HepG2 (cell line): Measurements from ENCODE around the gene MAN1A2. TPM values are rescaled to one million over a fixed set of nuclear protein-coding genes. Genes with fewer than 3 reads are reported as not detected.
A peak's percentile ranks its signal among the peaks of the same experiment; 100 is the strongest.

Source experiments
- AFF4 ChIP-seq: sonication (generic); formaldehyde crosslinking; IDR thresholded peaks from 2 replicates; pipeline ENCODE4 v1.4.0; 2020; ENCODE audit warnings: missing genetic modification reagents
- DPF2 ChIP-seq: sonication (generic); formaldehyde crosslinking; IDR thresholded peaks from 2 replicates; pipeline ENCODE4 v1.4.0; 2020; ENCODE audit warnings: mild to moderate bottlenecking, low read depth, missing genetic modification reagents, borderline replicate concordance
- HNF4A ChIP-seq: sonication (generic); formaldehyde crosslinking; IDR thresholded peaks from 2 replicates; pipeline ENCODE4 v1.4.0; 2020; ENCODE audit warnings: missing genetic modification reagents
- MYPOP ChIP-seq: sonication (generic); formaldehyde crosslinking; IDR thresholded peaks from 2 replicates; pipeline ENCODE4 v1.8.1; 2023; ENCODE audit warnings: mild to moderate bottlenecking, moderate library complexity, missing genetic modification reagents
- NRL ChIP-seq: sonication (generic); formaldehyde crosslinking; IDR thresholded peaks from 2 replicates; pipeline ENCODE4 v1.5.0; 2020; ENCODE audit warnings: missing genetic modification reagents, mild to moderate bottlenecking, moderate library complexity, borderline replicate concordance
- PCBP1 ChIP-seq: fragments of 200-400 bp; formaldehyde crosslinking; IDR thresholded peaks from 2 replicates; pipeline ENCODE4 v1.6.1; 2017; ENCODE audit warnings: mild to moderate bottlenecking, low read depth, low read length, borderline replicate concordance
- POLR2G ChIP-seq: fragments of 200-400 bp; formaldehyde crosslinking; IDR thresholded peaks from 2 replicates; pipeline ENCODE4 v1.6.1; 2018; ENCODE audit warnings: mild to moderate bottlenecking, low read depth, low read length, moderate library complexity
- PTBP1 ChIP-seq: fragments of 200-400 bp; formaldehyde crosslinking; IDR thresholded peaks from 2 replicates; pipeline ENCODE4 v1.6.1; 2018; ENCODE audit warnings: low read length, low read depth; ENCODE audit not compliant: poor library complexity, severe bottlenecking
- SAFB2 ChIP-seq: sonication (generic); formaldehyde crosslinking; IDR thresholded peaks from 2 replicates; pipeline ENCODE4 v1.5.1; 2020; ENCODE audit warnings: missing genetic modification reagents, low read depth, mild to moderate bottlenecking, borderline replicate concordance
- SP4 ChIP-seq: sonication (generic); formaldehyde crosslinking; IDR thresholded peaks from 2 replicates; pipeline ENCODE4 v1.8.1; 2023; ENCODE audit warnings: mild to moderate bottlenecking, missing genetic modification reagents
- STAG1 ChIP-seq: sonication (generic); formaldehyde crosslinking; IDR thresholded peaks from 2 replicates; pipeline ENCODE4 v1.4.0; 2020; ENCODE audit warnings: missing genetic modification reagents
- TGIF2 ChIP-seq: IDR thresholded peaks from 2 replicates; pipeline ENCODE4 v1.6.1; 2016; ENCODE audit warnings: control low read depth, missing compliant biosample characterization
- ZNF263 ChIP-seq: sonication (generic); formaldehyde crosslinking; IDR thresholded peaks from 2 replicates; pipeline ENCODE4 v1.4.0; 2020; ENCODE audit warnings: missing genetic modification reagents
- ZNF570 ChIP-seq: sonication (generic); formaldehyde crosslinking; IDR thresholded peaks from 2 replicates; pipeline ENCODE4 v1.4.0; 2020; ENCODE audit warnings: mild to moderate bottlenecking, missing genetic modification reagents, borderline replicate concordance
- ZNF709 ChIP-seq: sonication (generic); formaldehyde crosslinking; IDR thresholded peaks from 2 replicates; pipeline ENCODE4 v1.5.0; 2020; ENCODE audit warnings: mild to moderate bottlenecking, missing genetic modification reagents
- ZNF720 ChIP-seq: sonication (generic); formaldehyde crosslinking; IDR thresholded peaks from 2 replicates; pipeline ENCODE4 v1.4.0; 2020; ENCODE audit warnings: missing genetic modification reagents
- ZNF788 ChIP-seq: sonication (generic); formaldehyde crosslinking; IDR thresholded peaks from 2 replicates; pipeline ENCODE4 v1.5.0; 2020; ENCODE audit warnings: mild to moderate bottlenecking, missing genetic modification reagents, borderline replicate concordance
- ZSCAN25 ChIP-seq: sonication (generic); formaldehyde crosslinking; IDR thresholded peaks from 2 replicates; pipeline ENCODE4 v1.8.0; 2022; ENCODE audit warnings: mild to moderate bottlenecking, missing genetic modification reagents
- polyA plus RNA-seq, 8 experiments: library from polyadenylated mRNA; depleted of rRNA in 3 of 8; stranded (reverse) in 7 of 8; unstranded in 1 of 8; fragments of >200 nt; fragmentation: Illumina TruSeq in 4 of 8; extraction: Trizol in 4 of 8; gene quantifications; 2 replicates each; pipeline versions ENCODE4 v1.2.1 to v1.2.3, GENCODE V29; 2011 to 2016; ENCODE audit warnings: low read depth in 4 of 8, missing spikeins in 1 of 8, mixed read lengths in 1 of 8; ENCODE audit not compliant: insufficient read depth in 1 of 8
- total RNA-seq, 5 experiments: library from RNA; depleted of rRNA; stranded (reverse); fragments of >200 nt; fragmentation: Illumina TruSeq; extraction: Trizol; gene quantifications; 2 replicates each; pipeline ENCODE4 v1.2.3, GENCODE V29; 2016; ENCODE audit warnings: low read depth in 1 of 5
- TF ChIP-seq, protein P1 (sequence below): IDR thresholded peaks from 2 replicates; pipeline ENCODE4 v1.6.1; 2016; ENCODE audit warnings: missing compliant biosample characterization, missing genetic modification reagents, borderline replicate concordance
- TF ChIP-seq, protein P2 (sequence below): sonication (generic); formaldehyde crosslinking; IDR thresholded peaks from 2 replicates; pipeline ENCODE4 v1.4.0; 2020; ENCODE audit warnings: mild to moderate bottlenecking, missing genetic modification reagents
- TF ChIP-seq, protein P3 (sequence below): IDR thresholded peaks from 2 replicates; pipeline ENCODE4 v1.6.1; 2016; ENCODE audit warnings: missing genetic modification reagents, missing compliant biosample characterization

The MAN1A2 gene
- total and polyA plus RNA-seq, 2 of the 13 experiments (the other 11 are each of a cell fraction or from before 2014, with no cell fraction given): 8.0 to 19.9 TPM

- TF ChIP-seq AFF4 (CRISPR knock-in tag) (no peak), NRL (0 out of 2 replicates have a peak, but pooled peaks have one; percentile 51), ZNF709 (CRISPR knock-in tag) (0 out of 2 replicates have a peak, but pooled peaks have one; percentile 6), ZNF788 (no peak), POLR2G (no peak; the same call in 1 of the 2 replicates), PTBP1 (peak; percentile 32), ZNF720 (no peak), SAFB2 (no peak), ZNF570 (no peak), STAG1 (CRISPR knock-in tag) (no peak), ZNF263 (CRISPR knock-in tag) (no peak), PCBP1 (no peak), DPF2 (CRISPR knock-in tag) (no peak), ZSCAN25 (CRISPR knock-in tag) (no peak; the same call in 1 of the 2 replicates), TGIF2 (CRISPR knock-in tag) (no peak), SP4 (0 out of 2 replicates have a peak, but pooled peaks have one; percentile 57), MYPOP (CRISPR knock-in tag) (0 out of 2 replicates have a peak, but pooled peaks have one; percentile 42), HNF4A (CRISPR knock-in tag) (no peak)
- TF ChIP-seq, protein P1, sequence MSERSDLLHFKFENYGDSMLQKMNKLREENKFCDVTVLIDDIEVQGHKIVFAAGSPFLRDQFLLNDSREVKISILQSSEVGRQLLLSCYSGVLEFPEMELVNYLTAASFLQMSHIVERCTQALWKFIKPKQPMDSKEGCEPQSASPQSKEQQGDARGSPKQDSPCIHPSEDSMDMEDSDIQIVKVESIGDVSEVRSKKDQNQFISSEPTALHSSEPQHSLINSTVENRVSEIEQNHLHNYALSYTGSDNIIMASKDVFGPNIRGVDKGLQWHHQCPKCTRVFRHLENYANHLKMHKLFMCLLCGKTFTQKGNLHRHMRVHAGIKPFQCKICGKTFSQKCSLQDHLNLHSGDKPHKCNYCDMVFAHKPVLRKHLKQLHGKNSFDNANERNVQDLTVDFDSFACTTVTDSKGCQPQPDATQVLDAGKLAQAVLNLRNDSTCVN (CRISPR knock-in tag): no peak; the same call in 1 of the 2 replicates
- TF ChIP-seq, protein P2, sequence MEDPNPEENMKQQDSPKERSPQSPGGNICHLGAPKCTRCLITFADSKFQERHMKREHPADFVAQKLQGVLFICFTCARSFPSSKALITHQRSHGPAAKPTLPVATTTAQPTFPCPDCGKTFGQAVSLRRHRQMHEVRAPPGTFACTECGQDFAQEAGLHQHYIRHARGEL (CRISPR knock-in tag): no peak
- TF ChIP-seq, protein P3, sequence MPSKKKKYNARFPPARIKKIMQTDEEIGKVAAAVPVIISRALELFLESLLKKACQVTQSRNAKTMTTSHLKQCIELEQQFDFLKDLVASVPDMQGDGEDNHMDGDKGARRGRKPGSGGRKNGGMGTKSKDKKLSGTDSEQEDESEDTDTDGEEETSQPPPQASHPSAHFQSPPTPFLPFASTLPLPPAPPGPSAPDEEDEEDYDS (CRISPR knock-in tag): no peak
Observed at GRCh38 chr1:117366177-117367045, 838 bp upstream of the MAN1A2 start (continued).
